GM21367 (cell line): ENCODE data around the gene FMNL2.
A peak's percentile ranks its signal among the peaks of the same experiment; 100 is the strongest.
"Not testable (repeated sequence)": the region's sequence is repeated elsewhere in the genome, so short reads cannot be mapped to it uniquely, and the experiment has no call there.

Source experiments
- ATAC-seq: cut with Tn5 transposase; IDR thresholded peaks from one replicate; pipeline ENCODE4 v1.9.1; 2021; ENCODE audit not compliant: unreplicated experiment

Gene FMNL2

DNA sequence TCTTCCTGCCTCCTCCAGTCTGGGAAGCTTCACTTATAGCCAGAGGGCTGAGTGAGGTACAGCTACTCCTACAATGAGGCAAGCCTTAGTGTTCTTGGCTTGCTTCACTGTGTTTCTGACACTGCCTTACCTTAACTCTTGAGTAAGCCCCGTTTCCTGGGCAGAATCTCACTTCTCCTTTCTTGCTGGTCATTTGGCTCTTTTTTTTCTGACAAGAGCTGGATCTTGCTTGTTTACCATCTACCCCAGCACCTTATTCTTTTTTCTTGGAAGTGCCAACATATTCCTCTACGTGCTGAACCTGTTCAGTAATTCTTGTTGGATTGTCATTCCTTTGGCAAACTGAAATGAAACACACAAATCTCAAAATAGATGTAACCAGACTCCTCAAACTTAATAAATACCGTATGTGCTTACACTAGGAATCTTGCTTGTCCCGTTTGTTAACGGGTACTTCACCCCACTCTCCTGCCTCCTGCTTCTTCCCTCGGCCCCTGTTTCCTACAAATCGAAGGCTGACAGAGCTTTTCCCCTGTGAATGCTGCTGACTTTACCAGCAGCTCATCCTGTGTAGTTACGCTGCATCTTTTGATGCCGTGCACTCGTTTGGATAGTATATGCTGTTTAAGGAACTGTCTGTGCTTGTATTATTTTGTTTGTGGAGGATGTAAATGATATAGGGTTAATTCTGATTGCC is 132.2 kb downstream of the FMNL2 start:
- peak; percentile 95 for ATAC-seq

DNA sequence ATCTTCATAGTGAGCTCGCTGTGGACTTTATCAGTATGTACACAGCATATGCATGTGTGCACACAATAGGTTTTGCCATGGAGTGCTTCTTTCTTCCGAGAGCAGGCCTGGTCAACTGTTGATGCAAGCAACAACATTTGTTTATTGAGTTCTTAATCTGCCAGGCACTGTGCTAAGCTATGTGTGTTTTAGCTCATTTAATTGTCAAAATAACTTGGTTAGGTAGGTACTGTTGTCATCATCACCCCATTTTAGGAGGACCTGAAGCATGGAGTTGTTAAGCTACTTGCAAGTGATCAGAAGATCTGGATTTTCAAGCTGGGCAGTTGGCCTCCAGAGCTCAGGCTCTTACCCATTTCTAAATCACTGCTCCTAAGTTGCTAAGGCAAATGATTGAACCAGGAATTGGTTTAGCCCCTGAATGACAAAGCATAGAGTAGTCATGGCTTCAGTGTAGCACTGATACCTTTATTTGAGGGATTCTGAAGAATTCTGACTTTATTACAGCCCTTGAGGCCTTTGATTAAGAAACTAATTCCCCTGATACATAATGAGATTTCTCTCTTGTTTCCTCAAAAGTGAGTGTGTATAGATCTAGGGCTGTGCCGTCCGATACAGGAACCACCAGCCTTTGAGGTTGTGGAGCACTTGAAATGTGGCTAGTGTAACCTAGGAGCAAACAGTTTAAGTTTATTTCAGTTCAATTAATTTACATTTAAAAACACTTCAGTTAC is 132.9 kb downstream of the FMNL2 start:
- ATAC-seq, result no peak

DNA sequence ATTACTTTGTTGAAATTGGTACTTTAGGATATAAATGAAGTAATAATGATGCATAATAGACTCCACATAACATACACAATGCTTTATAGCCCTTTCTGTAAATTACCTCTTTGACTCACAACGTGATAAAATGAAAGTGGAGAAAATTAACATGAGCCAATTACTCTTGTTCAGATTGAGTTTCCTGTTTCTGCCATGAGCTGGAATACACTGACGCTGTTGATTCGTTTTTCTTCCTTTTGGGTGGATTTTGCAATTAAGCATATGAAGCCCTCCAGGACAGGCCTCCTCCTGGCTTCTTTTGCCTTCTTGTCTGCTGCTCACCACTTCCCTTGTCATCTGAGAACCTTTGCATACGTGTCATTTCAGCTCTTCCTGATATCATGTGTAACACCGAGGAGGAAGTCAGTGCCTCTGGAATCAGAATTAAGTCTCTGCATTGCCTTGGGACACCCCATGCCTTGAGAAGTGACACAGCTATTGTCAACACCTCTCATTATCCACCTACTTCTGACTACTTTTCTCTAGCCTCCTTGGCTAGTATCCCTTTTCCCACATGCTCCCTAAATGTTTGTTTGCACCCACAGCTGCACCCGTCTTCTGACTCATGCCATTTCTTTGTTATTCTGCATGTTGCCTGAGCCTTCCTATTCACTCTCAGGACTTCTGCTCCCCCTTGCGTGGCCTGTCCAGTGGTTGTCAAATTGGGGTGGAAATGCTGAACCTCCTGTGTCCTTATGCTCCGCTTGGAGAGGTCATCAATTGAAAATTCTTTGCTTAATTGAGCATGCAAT is 134.1 kb downstream of the FMNL2 start:
- no peak for ATAC-seq

DNA sequence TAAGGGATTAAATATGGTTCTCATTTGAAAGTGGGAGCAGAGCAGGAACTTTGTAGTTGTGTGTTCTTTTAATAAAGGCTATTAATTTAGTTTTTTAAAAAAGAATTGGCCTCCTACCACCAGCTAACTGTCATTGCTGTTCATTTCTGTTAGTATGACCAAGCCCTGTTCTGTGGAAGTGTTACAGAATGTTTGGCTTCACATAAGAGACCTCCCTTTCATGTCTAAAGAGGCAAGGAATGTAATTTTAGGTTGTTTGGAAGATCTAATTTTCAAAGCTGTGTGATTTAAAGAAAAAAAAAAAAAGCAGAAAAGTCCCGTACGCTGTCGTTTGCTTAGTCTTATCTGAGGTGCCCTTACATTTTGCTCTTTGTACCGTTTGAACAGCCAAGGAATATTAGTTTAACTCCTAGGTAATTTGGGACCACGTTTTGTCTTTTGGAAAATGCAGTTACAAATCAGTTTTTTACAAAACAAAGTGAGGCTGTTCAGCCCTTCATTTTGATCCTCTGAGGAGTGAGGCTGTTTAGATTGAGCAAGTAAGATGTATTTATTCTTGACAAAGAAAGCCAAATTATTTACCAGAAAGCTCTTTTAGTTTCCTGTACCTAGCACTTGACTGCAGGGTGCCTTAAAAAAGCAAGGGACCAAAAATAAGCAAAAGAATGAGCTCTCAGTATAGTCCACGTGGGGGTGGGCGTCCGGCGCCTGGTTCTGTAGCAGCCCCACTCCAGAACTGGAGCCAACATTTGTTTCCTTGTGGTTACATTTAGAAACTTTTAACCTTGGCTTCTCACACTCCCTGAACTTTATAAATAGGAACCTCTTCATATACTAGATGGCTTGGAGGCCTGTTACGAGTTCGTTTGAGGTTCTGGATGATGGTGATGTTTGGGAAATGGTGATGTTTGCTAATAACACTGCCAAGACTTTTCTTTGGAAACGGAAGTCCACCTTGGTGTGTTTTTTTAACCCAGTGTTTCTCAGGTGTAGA is 136.2 kb downstream of the FMNL2 start:
- ATAC-seq, result no peak

DNA sequence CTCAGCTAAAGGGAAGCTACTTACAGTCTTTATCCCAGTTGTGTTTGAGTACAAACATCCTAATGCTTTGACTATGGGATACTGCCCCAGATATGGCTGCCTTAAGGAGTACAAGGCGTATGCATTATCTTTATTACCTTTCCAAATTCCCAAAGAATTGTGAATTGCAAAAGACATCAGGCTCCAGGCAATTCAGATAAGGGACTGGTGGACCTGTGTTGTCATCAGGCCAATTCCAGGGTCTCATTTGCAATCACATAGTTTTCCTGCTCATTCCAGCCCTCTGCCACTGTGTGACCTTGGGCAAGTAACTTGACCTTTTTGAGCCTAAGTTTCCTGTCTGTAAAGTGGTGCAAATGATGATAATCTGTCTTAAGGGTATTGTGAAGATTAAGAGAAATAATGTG is 137.5 kb downstream of the FMNL2 start:
- no peak for ATAC-seq

DNA sequence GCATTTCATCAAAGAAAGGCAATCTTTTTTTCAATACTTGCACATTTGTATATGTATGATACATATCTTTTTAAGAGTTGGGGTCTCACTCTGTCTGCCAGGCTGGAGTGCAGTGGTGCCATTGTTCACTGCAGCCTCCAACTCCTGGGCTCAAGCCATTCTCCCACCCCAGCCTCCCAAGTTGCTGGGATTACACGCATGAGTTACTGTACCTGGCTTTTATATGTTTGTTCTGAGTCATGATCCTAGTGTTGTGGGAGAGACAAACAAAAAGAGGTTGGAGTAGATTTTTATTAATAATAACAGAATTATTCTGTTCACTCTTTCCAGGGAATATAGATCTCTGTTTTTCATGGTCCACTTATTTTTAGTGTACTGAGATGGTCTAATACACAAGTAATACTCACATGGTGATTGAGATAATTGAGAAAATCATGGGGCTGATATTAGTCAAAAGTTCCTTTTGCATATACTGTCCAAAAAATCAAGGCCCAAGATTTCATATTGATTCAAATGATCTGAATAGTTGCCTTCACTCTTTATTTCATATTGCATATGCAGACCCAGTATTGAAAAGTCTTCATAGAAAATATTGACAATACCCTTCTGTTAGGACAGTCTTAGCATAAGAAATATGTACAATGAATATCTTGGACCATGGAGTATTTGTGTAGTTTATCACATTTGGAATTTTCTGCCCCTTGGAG is 138.3 kb downstream of the FMNL2 start:
- no peak for ATAC-seq

DNA sequence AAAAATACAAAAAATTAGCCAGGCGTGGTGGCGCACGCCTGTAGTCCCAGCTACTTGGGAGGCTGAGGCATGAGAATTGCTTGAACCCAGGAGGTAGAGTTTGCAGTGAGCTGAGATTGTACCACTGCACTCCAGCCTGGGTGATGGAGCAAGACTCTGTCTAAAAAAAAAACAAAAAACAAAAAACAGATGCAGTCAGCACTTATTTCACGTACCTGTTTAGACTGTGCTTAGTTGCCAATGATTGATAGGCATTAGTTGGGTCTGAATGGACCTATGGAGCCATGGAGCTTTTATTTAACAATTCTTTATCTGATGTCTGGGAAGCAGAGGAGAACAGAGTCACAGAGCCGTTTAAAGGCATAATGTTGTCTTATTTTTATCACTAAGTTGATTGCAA is 139.5 kb downstream of the FMNL2 start:
- not testable (repeated sequence) for ATAC-seq

DNA sequence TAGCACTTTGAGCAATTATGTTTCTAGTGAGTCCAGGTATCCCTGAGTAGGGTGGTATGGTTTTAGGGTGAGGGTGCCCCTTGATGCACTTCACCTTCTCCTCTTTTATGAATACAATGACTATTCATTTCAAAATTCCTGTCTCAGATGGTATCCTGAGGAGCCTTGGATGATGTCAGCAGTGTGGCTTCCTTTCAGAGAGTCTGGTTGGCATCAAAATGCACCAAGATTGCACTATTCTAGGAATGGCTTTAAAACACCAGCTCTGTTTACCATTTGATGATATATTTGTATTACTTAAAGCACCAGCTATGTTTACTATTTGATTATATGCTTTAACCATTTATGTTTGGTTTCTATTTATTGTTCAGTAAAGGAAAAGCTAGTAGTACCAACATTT is 141.0 kb downstream of the FMNL2 start:
- ATAC-seq, result no peak

DNA sequence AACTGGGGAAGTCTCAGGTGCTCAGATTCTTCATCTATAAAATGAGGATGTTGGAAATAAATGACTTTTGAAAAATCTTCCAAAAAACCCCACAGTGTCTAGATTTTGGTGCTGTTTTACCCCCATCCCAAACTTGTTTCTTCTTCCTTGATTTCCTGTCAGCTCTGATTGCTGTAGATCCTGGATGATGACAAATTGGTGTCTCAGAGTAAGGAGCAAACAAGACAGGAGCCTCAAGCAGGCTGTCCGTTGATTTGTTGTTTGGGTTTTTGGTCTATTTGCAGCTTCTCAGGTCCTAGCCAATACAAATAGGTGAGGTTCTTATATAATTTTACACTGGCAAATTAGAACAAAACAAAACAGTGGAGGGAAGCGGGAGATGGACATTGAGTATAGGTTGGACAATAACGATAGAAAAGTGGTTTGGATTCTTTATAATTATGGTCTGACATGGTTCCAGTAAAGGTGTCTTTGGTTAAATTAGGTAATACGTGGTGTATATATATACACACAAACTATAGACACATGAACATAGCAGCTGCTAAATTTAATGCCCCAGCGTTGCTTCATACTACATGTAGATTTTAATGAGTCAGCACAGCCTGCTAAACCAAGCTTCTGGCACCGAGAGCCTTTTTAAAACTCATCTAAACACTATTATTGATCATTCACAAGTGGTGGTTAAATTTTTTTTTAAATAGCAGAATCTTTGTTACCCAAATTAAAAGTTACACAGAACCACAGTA is 142.5 kb downstream of the FMNL2 start:
- no peak for ATAC-seq

DNA sequence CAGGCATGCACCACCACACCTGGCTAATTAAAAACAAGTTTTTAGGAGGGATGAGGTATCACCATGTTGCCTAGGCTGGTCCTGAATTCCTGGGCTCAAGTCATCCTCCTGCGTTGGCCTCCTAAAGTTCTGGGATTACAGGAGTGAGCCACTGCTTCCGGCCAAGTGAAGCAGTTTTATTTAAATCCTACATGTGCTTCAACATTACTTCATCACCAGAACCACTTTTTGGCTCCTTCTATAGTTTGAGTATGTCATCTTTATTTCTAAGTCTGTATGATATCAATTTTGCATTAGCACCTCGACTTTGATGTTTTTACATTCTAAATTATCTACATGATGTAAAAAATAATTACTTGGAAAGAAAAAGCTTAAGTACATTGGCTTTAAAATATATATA is 144.3 kb downstream of the FMNL2 start:
- no peak for ATAC-seq

DNA sequence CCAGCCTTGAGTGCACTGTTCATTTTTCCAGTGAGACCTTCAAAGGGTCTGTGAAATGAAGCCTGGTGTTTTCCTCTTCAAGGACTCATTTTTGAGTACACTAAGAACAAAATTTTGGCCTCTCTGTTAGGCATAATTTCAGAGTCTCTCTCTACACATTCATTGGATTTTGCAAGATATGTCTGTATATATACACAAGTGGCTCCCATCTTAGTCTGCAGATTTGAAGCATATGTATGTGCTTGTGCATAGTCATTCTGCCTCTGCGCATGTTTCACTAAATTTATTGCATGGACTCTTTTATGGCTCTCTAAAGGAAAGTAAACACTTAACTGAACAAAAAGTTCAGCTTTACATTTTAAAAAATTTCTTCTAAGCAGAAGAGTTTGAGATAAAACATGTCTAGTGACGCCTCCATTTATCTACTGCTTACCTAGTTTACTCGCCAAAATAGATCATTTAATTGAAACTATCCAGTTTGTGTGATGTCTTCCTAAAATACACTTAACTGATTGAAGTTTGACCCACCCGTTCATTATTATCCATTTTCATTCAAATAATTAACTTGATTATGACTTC is 145.9 kb downstream of the FMNL2 start:
- ATAC-seq, result no peak

DNA sequence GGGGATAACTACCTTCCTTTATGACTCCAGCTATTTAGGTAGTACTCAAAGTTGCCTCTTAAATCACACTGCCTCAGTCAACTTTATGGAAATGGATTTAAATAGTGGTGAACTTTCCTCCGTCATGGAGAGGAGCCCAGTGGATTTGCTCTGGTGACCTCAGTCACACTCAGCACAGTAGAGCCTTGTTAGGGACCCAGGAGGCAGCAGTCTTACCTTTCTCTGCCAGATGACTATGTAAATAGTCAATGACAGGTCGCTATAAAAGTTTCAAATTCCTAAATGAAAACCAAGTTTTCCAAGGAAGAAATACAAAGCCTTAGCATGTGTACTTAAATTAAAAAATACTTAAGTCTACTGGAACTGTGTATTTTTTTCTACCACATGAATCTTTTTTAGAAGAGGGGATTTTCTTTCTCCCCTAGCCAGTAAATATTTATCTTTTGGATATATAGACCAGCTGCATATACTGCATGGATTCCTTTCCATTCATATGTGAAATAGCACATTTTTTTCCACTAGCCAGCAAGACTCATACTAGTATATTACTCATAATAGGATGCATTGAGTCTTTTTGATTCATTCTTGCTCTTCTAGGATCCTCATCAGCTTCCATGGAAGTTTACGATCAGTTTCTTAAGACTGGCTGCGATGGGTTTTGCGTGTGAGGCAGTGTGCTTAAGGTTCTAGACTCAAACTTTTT is 147.1 kb downstream of the FMNL2 start:
- ATAC-seq, result no peak

DNA sequence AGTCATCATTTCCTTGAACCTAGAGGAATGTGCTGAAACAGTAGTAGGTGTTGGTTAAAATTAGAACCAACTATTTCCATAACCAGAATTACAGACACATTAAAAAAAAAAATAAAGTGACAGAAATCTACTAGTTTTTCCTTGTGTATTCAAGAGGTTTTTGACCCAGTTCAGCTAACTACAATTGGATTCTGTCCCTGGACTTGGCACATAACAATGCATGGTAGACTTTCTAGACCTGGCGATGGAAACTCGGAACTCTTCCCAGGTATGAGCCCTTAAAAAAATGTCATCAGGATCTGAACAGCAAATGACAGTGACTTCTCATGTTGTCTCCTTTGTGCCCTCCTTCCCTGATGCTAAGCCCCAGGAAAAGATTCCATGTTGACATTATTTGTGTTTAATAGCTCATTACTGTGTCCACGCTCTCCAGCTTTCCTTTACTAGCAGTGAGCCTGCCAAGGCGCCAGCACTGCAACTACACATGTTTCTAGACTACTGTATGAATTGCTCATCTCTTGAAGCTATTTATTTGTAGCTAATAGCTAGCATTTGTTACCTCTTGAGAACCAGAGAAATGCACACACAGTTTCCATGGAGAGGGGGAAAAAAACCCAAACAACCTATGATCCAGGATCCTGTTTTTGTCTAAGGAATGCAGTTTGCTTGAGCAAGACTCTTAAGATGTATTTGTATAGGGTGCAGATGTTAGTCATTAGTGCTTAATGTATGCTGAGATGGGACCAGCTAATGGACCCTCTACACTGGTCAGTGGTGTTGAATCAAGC is 148.5 kb downstream of the FMNL2 start:
- ATAC-seq, result no peak

DNA sequence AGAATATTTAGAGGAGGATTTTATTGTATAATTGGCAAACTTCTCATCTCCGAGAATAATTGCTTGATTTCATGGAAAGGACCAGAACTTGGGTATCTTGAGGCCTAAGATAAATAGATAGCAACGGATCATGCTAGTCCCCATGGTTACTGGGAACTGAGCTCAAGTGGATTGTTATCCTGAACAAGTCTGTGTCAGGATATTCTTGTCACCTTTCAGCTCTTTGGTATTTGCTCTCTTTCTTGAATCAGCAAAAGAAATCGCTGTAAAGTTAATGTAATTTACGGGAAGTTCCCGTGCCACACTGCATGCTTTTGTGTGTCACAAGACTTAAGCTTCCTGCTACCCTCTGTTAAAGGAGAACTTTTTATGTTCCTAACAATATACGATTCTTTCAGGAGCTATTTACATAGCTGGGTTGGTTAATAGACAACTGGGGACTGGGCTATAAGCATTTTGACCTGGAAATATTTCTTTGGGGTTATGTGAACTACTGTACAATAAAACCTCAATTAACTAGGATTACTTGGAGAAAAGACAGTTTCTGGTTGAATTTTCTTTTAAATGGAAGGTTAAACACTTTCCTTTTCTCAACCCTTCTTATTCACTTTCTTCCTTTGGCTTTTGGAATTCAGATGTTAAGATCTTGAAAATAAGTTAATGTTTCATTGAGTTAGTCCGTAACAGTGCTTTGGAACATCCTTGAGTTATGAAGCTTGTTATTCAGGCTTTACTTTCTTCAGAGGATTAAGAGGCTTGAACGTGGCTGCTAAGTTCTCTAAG is 151.2 kb downstream of the FMNL2 start:
- no peak for ATAC-seq

DNA sequence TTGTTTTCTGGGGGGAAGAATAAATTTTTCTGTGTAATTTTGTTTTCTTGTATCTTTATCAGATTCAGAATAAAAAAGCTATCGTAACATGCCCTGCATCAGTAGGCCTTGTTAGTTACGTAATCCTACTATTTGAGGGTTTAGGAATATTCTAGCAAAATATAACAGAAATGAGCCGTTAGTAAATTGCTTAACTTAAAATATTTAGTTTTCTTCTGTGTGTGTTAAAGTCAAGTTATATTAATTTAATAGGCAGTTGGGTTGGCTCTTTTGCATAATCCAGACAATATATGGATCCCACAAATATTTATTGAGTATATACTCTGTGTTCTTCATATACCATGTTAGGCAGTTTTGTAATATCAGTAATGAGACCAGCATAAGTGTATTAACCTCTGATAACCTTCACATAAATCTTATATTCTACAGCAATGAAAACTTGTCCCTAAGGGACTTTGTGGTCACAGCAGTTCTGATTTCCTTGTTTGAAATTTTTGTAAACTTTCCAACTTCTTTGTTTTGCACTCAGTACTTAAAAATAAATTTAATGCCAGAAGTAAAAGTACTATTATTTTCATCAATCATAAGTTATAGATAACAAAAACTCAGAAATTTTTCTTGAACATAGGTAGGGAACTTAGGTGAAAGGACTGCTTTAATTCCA is 151.9 kb downstream of the FMNL2 start:
- no peak for ATAC-seq

DNA sequence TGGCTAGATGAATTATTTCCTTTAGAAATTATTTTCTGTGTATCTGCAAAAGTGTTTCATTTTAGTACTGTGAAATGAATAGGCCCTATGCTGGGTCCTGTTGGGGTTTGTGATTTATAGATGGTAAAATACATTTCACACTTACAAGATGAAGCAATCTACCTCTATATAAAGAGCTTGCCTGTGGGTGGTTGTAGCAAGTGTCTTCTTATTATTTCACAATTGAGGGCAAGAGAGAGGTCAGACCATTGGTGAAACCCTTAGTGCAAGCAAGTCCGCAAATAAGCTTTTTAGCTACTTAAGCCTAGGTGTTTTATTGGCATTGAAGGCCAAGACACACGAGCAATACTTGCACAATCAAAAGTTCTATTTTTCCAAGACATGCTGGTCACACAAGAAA is 153.1 kb downstream of the FMNL2 start:
- ATAC-seq, result no peak
